Ovary (tissue), 3 donors: Measurements from ENCODE around the gene CDC6.

ENCODE experiments used
- CTCF ChIP-seq, 3 donors: fragments of 450-650 bp in 2 of 3; fragments of 200-600 bp in 1 of 3; IDR thresholded peaks; one replicate each; pipeline versions ENCODE4 v1.5.1 to v1.8.0; 2016 to 2022; ENCODE audit warnings: antibody characterized with exemption in 3 of 3, mild to moderate bottlenecking in 1 of 3
- POLR2A ChIP-seq: fragments of 450-650 bp; IDR thresholded peaks from one replicate; pipeline ENCODE4 v1.6.1; 2017; ENCODE audit warnings: antibody characterized with exemption, mild to moderate bottlenecking, moderate library complexity
- donor health status: DM: no; HTN: no; CAD: no.

DNA sequence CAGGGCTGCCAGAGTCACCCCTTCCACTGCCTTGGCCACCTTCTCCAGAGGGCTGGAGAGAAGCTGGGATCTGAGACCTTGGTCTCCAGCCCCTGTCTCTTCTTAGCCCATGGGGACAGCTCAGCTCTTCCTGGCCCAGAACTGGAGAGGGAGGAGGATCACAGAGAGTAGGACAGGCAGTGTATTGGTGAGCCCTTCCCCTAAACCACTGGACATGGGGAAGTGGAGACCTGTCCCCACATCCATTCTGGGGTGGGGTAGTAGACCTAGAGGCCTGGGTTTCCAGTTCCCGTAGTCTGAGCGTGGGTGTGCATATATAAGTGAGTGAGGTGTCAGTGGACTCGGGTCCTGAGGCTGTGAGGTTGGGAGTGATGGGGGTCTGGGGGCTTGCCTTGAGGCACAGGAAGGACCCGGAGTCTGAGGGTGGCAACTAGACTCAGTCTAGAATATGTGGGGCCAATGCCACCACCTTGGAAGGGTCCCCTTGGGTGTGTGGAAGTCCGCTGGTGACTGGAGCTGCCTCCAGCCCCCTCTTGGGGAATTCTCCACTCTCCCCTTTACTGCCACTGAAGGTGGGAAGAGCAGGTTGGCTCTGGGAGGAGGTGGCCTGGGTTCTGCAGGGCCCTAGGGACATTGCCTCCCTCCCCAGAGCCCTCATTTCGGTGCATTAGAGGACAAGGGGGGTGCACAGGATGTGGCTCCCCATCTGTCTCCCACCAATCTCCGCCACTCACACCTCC, 56.9 kb downstream of the CDC6 start:
- TF ChIP-seq POLR2A (no peak), CTCF (IDR thresholded peaks at IDR 0.05) (no peak)
